PC-3 (cell line): ENCODE measurements around the gene CD300LB. TPM values are rescaled to one million over a fixed set of nuclear protein-coding genes. Genes with fewer than 3 reads are reported as not detected.

Experiments
- ATAC-seq: fragments of 200-7000 bp; cut with Tn5 transposase; 2 replicates; pipeline ENCODE4 v1.9.1; 2020; ENCODE audit warnings: mild to moderate bottlenecking, moderate library complexity
- BruUV-seq: library from RNA; stranded (reverse); fragments of 400-500 nt; replicated peaks from 2 replicates; lab custom pipeline; 2021; lab: Mats Ljungman, UMichigan
- CTCF ChIA-PET: fragments of 300-600 bp; sonication (Branson Sonifier 250); formaldehyde crosslinking; loops from one replicate; lab custom pipeline; 2022; ENCODE audit warnings: antibody characterized with exemption; lab: Charles Lee
- POLR2A ChIA-PET: fragments of 300-600 bp; sonication (Branson Sonifier 250); formaldehyde crosslinking; loops from one replicate; lab custom pipeline; 2022; ENCODE audit warnings: antibody characterized with exemption; ENCODE audit not compliant: unreplicated experiment; lab: Charles Lee
- DNase-seq: peaks from one replicate; pipeline ENCODE4 v3.0.0-alpha.2; 2015
- H2AFZ ChIP-seq: fragments of 300-600 bp; sonication (generic); 2 replicates; pipeline ENCODE4 v1.6.0; 2016; ENCODE audit warnings: antibody characterized with exemption, low read length
- H3F3A ChIP-seq: fragments of 300-600 bp; sonication (generic); one replicate; pipeline ENCODE4 v1.6.0; 2017; ENCODE audit warnings: antibody characterized with exemption, low read length, control low read depth, mild to moderate bottlenecking; ENCODE audit not compliant: unreplicated experiment
- H3K27ac ChIP-seq: fragments of 300-600 bp; sonication (generic); 2 replicates; pipeline ENCODE4 v1.5.1; 2016; ENCODE audit warnings: mild to moderate bottlenecking, low read length
- H3K27me3 ChIP-seq: fragments of 300-600 bp; sonication (generic); 2 replicates; pipeline ENCODE4 v1.6.1; 2016; ENCODE audit warnings: low read length, mixed read lengths
- H3K36me3 ChIP-seq: fragments of 300-600 bp; sonication (generic); 2 replicates; pipeline ENCODE4 v1.6.1; 2016; ENCODE audit warnings: low read depth, mixed run types, low read length, mixed read lengths
- H3K4me1 ChIP-seq: fragments of 300-600 bp; sonication (generic); 2 replicates; pipeline ENCODE4 v1.5.1; 2016; ENCODE audit warnings: low read length; ENCODE audit not compliant: insufficient read depth
- H3K4me2 ChIP-seq: fragments of 300-600 bp; sonication (generic); 2 replicates; pipeline ENCODE4 v1.6.0; 2016; ENCODE audit warnings: low read length
- H3K4me3 ChIP-seq: fragments of 300-600 bp; sonication (generic); 2 replicates; pipeline ENCODE4 v1.5.1; 2016; ENCODE audit warnings: mild to moderate bottlenecking, low read length, mixed read lengths
- H3K79me2 ChIP-seq: fragments of 300-600 bp; sonication (generic); 2 replicates; pipeline ENCODE4 v1.6.1; 2017; ENCODE audit warnings: low read length, mixed read lengths
- H3K9ac ChIP-seq: fragments of 300-600 bp; sonication (generic); 2 replicates; pipeline ENCODE4 v1.6.0; 2016; ENCODE audit warnings: mild to moderate bottlenecking, low read length
- H3K9me2 ChIP-seq: fragments of 300-600 bp; sonication (generic); replicated peaks from 2 replicates; pipeline ENCODE4 v1.6.1; 2016; ENCODE audit warnings: mixed run types, low read length, mixed read lengths
- H3K9me3 ChIP-seq: fragments of 300-600 bp; sonication (generic); 2 replicates; pipeline ENCODE4 v1.6.1; 2016; ENCODE audit warnings: low read length, mixed read lengths
- H4K20me1 ChIP-seq: fragments of 300-600 bp; sonication (generic); 2 replicates; pipeline ENCODE4 v1.6.1; 2016; ENCODE audit warnings: low read length, mixed read lengths
- EZH2 ChIP-seq: fragments of 300-600 bp; sonication (generic); IDR thresholded peaks from one replicate; pipeline ENCODE4 v1.6.1; 2017; ENCODE audit warnings: antibody characterized with exemption, mild to moderate bottlenecking, low read length; ENCODE audit not compliant: unreplicated experiment
- EZH2phosphoT487 ChIP-seq: fragments of 300-600 bp; sonication (generic); IDR thresholded peaks from 2 replicates; pipeline ENCODE4 v1.6.1; 2018; ENCODE audit warnings: mild to moderate bottlenecking, antibody characterized with exemption, low read length, borderline replicate concordance
- intact Hi-C: fragments of 100-400 bp; cut with micrococcal nuclease; formaldehyde crosslinking; loops from 2 replicates; pipeline ENCODE4 v1.9.0; 2023
- total RNA-seq: library from RNA; depleted of rRNA; stranded (reverse); fragments of >200 nt; gene quantifications from 2 replicates; pipeline ENCODE4 v1.2.3, GENCODE V29; 2014
- TF ChIP-seq, protein P1 (sequence below): fragments of 300-600 bp; sonication (generic); conservative IDR thresholded peaks from 2 replicates; pipeline ENCODE4 v1.5.1; 2017; ENCODE audit warnings: antibody characterized with exemption, low read depth, mild to moderate bottlenecking, low read length

The CD300LB gene
- total RNA-seq, 1 experiment from 2014 or later, result not detected

DNA sequence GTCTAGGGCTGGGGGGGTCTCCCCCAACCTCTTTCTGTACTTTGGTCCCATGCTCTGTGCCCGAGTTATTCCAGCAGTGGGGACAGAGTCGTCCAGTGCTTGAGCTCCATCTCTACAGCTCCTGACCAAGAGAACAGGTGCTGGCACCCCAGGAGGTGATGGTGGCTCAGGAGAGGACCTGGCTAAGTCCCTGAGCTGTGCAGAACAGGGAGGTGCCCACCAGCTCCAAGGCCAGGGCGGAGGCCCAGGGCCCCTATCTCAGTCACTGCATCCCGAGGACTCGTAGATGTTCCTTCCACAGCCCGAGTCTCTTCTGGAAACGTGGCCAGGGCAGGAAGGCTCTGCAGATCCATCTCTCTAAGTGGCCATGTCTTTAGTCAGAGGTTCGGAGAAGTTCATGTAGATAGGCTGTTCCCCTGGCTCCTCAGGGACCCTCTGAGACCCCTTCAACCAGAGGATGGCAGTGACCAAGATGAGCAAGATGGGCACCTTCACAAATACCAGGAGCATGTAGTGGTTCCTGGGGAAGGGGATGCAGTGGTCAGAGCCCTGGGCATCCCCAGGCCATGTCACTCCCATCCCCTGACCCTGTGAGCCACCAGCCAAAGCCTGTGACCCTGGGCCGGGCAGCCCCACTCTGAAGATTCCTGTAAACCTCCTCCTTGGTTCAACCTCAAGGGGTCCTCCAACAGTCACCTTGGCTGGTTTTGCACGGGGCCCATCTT, 8.7 kb downstream of the CD300LB start:
- TF ChIP-seq, protein P1, sequence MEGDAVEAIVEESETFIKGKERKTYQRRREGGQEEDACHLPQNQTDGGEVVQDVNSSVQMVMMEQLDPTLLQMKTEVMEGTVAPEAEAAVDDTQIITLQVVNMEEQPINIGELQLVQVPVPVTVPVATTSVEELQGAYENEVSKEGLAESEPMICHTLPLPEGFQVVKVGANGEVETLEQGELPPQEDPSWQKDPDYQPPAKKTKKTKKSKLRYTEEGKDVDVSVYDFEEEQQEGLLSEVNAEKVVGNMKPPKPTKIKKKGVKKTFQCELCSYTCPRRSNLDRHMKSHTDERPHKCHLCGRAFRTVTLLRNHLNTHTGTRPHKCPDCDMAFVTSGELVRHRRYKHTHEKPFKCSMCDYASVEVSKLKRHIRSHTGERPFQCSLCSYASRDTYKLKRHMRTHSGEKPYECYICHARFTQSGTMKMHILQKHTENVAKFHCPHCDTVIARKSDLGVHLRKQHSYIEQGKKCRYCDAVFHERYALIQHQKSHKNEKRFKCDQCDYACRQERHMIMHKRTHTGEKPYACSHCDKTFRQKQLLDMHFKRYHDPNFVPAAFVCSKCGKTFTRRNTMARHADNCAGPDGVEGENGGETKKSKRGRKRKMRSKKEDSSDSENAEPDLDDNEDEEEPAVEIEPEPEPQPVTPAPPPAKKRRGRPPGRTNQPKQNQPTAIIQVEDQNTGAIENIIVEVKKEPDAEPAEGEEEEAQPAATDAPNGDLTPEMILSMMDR, result no peak
- TF ChIP-seq EZH2 (no peak), EZH2phosphoT487 (no peak)
- H3K27ac ChIP-seq, result no peak overlapping the region
- no peak overlapping the region for H3K4me3 ChIP-seq
- DNase-seq (no peak), ATAC-seq (no peak)
- intact Hi-C loops, result no loop called here
- H3K4me1 ChIP-seq, result no peaks in the 10 kb centered on the region; the same call in 1 of the 2 replicates
- no TSS peak for BruUV-seq
- no peaks in the 10 kb centered on the region for H3F3A ChIP-seq
- H3K27me3 ChIP-seq, result peaks cover 62% of the 10 kb centered on the region
- no peaks in the 10 kb centered on the region for H3K9me2 ChIP-seq
- no peak overlapping the region for H2AFZ ChIP-seq
- H3K4me2 ChIP-seq, result no peak overlapping the region
- no peak overlapping the region for H3K9ac ChIP-seq
- no peaks in the 10 kb centered on the region for H3K36me3 ChIP-seq
- ChIA-PET POLR2A (no interaction called here), CTCF (interaction anchor here (0.6 kb wide), 1 partner anchor 92 kb away, joined by 4 read pairs; no protein-coding TSS in a partner anchor)
- no peaks in the 10 kb centered on the region for H3K79me2 ChIP-seq
- no peaks in the 10 kb centered on the region for H3K9me3 ChIP-seq
- no peaks in the 10 kb centered on the region for H4K20me1 ChIP-seq

DNA sequence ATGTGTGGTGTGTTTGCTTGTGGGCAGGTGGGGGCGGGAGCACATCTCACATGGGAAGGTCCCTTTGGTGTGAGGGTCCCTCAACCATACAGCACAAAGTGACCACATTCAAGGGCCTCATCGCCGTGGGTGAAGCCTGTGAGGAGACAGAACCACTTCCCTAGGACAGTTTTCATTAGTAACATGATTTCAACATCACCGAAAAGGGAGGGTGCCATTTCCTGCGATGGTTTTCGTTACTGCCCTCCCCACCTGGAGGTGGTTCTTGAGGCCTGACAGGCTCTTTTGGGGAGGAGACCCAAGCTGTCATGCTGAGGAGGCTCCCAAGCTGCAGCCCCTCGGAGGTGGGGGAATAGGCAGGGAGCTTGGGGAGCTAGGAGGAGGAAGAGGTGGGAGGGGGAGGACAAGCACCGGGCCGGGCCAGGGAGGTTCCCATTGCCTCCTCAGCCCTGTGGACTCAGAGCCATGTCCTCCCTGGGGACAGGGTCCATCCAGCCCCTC, 9.5 kb downstream of the CD300LB start:
- ChIA-PET POLR2A (no interaction called here), CTCF (interaction anchor here (0.6 kb wide), 1 partner anchor 93 kb away, joined by 4 read pairs; no protein-coding TSS in a partner anchor)
- Histone ChIP-seq H3K4me3 (no peak overlapping the region), H3K9me2 (no peaks in the 10 kb centered on the region), H3K4me2 (no peak overlapping the region), H3K27ac (no peak overlapping the region), H2AFZ (no peak overlapping the region), H3K9me3 (no peaks in the 10 kb centered on the region), H3K4me1 (no peaks in the 10 kb centered on the region; the same call in 1 of the 2 replicates), H3K79me2 (no peaks in the 10 kb centered on the region), H3K9ac (no peak overlapping the region), H4K20me1 (no peaks in the 10 kb centered on the region), H3F3A (no peaks in the 10 kb centered on the region), H3K36me3 (no peaks in the 10 kb centered on the region), H3K27me3 (peaks cover 54% of the 10 kb centered on the region)
- TF ChIP-seq, protein P1, result no peak
- no peak for TF ChIP-seq EZH2phosphoT487
- TF ChIP-seq EZH2, result no peak
- BruUV-seq, result no TSS peak
- ATAC-seq (no peak), DNase-seq (no peak)
- intact Hi-C loops, result no loop called here
